ENCODE data around the gene AFF2.

The AFF2 gene

GRCh38 chrX:148763896-148764295 is 263.5 kb downstream of the AFF2 start:
- no peak for DNase-seq (ENCODE audit: extremely low read depth, low read depth)
- no peak for TF ChIP-seq CTCF (IDR thresholded peaks at IDR 0.05; ENCODE audit: low read depth, low read length)

- DNase-seq (ENCODE audit: extremely low read depth, low read depth): no peak
Observed at GRCh38 chrX:148768296-148768695, 267.9 kb downstream of the AFF2 start.

GRCh38 chrX:148771440-148771839 is 271.0 kb downstream of the AFF2 start:
- no peak for DNase-seq (ENCODE audit: extremely low read depth, low read depth)
- no peak for TF ChIP-seq CTCF (IDR thresholded peaks at IDR 0.05; ENCODE audit: low read depth, low read length)

More at GRCh38 chrX:148768296-148768695, 267.9 kb downstream of the AFF2 start:
- TF ChIP-seq CTCF (IDR thresholded peaks at IDR 0.05; ENCODE audit: low read depth, low read length): no peak

GRCh38 chrX:148774276-148774675 is 273.9 kb downstream of the AFF2 start:
- no peak for TF ChIP-seq CTCF (IDR thresholded peaks at IDR 0.05; ENCODE audit: low read depth, low read length)
- no peak for DNase-seq (ENCODE audit: extremely low read depth, low read depth)

- TF ChIP-seq CTCF (IDR thresholded peaks at IDR 0.05; ENCODE audit: low read depth, low read length): no peak
- no peak for DNase-seq (ENCODE audit: extremely low read depth, low read depth)
Observed at GRCh38 chrX:148784137-148784536, 283.7 kb downstream of the AFF2 start.

- no peak for TF ChIP-seq CTCF (IDR thresholded peaks at IDR 0.05; ENCODE audit: low read depth, low read length)
- DNase-seq (ENCODE audit: extremely low read depth, low read depth): no peak
Observed at GRCh38 chrX:148784856-148785255, 284.4 kb downstream of the AFF2 start.

GRCh38 chrX:148785256-148785655 is 284.8 kb downstream of the AFF2 start:
- no peak for DNase-seq (ENCODE audit: extremely low read depth, low read depth)
- TF ChIP-seq CTCF (IDR thresholded peaks at IDR 0.05; ENCODE audit: low read depth, low read length): no peak

Data from AG09319 (cell line).